NCI-H82 (cell line): Measurements from ENCODE around the gene OSBP2.

Experiments
- DNase-seq: peaks from one replicate; lab custom pipeline; 2025; lab: John Stamatoyannopoulos, UW

The OSBP2 gene

GRCh38 chr22:30809086-30809485 is 114.4 kb downstream of the OSBP2 start:
- DNase-seq = no peak

GRCh38 chr22:30810105-30810504 is 115.4 kb downstream of the OSBP2 start:
- no peak for DNase-seq

- DNase-seq = no peak
These were observed 119.3 kb downstream of the OSBP2 start for GRCh38 chr22:30813936-30814335.

GRCh38 chr22:30816413-30816812 is 121.7 kb downstream of the OSBP2 start:
- peak; percentile 19 for DNase-seq

- DNase-seq = no peak
These were observed 126.7 kb downstream of the OSBP2 start for GRCh38 chr22:30821381-30821780.

- no peak for DNase-seq
These were observed 127.2 kb downstream of the OSBP2 start for GRCh38 chr22:30821863-30822215.

- DNase-seq = no peak
These were observed 127.7 kb downstream of the OSBP2 start for GRCh38 chr22:30822216-30823014.

- peak; percentile 28 for DNase-seq
These were observed 128.3 kb downstream of the OSBP2 start for GRCh38 chr22:30823015-30823370.

GRCh38 chr22:30824096-30824495 is 129.4 kb downstream of the OSBP2 start:
- no peak for DNase-seq

GRCh38 chr22:30824711-30825110 is 130.0 kb downstream of the OSBP2 start:
- no peak for DNase-seq

- no peak for DNase-seq
These were observed 131.2 kb downstream of the OSBP2 start for GRCh38 chr22:30825711-30826505.

GRCh38 chr22:30826670-30827355 is 132.1 kb downstream of the OSBP2 start:
- no peak for DNase-seq

- DNase-seq = no peak
These were observed 133.0 kb downstream of the OSBP2 start for GRCh38 chr22:30827646-30828045.

- DNase-seq = no peak
These were observed 133.8 kb downstream of the OSBP2 start for GRCh38 chr22:30828187-30829155.

GRCh38 chr22:30829901-30830550 is 135.4 kb downstream of the OSBP2 start:
- DNase-seq = no peak

GRCh38 chr22:30830907-30831306 is 136.2 kb downstream of the OSBP2 start:
- DNase-seq = no peak

GRCh38 chr22:30832407-30832987 is 137.8 kb downstream of the OSBP2 start:
- no peak for DNase-seq

- no peak for DNase-seq
These were observed 138.6 kb downstream of the OSBP2 start for GRCh38 chr22:30833322-30833721.

GRCh38 chr22:30837531-30837930 is 142.9 kb downstream of the OSBP2 start:
- DNase-seq = no peak

- no peak for DNase-seq
These were observed 143.4 kb downstream of the OSBP2 start for GRCh38 chr22:30838111-30838510.

GRCh38 chr22:30841273-30841672 is 146.6 kb downstream of the OSBP2 start:
- DNase-seq = no peak
